HG03558 (cell line): ENCODE measurements around the gene CLTCL1.
"Not testable (repeated sequence)": the region's sequence is repeated elsewhere in the genome, so short reads cannot be mapped to it uniquely, and the experiment has no call there.

Source experiments
- ATAC-seq: cut with Tn5 transposase; IDR thresholded peaks from one replicate; pipeline ENCODE4 v1.9.1; 2021; ENCODE audit warnings: moderate number of reproducible peaks; ENCODE audit not compliant: unreplicated experiment; ENCODE audit errors: extremely low read depth

CLTCL1 gene

GRCh38 chr22:19166421-19166820, 125.1 kb downstream of the CLTCL1 start:
- no peak for ATAC-seq

GRCh38 chr22:19164425-19164824, 127.1 kb downstream of the CLTCL1 start:
- no peak for ATAC-seq

GRCh38 chr22:19158649-19159048, 132.9 kb downstream of the CLTCL1 start:
- not testable (repeated sequence) for ATAC-seq

GRCh38 chr22:19156109-19156508, 135.4 kb downstream of the CLTCL1 start:
- ATAC-seq: not testable (repeated sequence)

GRCh38 chr22:19152942-19153883, 138.3 kb downstream of the CLTCL1 start:
- no peak for ATAC-seq

GRCh38 chr22:19151329-19152191, 140.0 kb downstream of the CLTCL1 start:
- no peak for ATAC-seq

GRCh38 chr22:19150482-19151328, 140.8 kb downstream of the CLTCL1 start:
- ATAC-seq: no peak

GRCh38 chr22:19149991-19150390, 141.5 kb downstream of the CLTCL1 start, which contains the start of gene GSC2:
GSC2 (minus strand) TSS chr22:19150292; CDS start chr22:19150283, 9 bp downstream.
- ATAC-seq: no peak

GRCh38 chr22:19149047-19149883, 142.3 kb downstream of the CLTCL1 start:
- no peak for ATAC-seq

GRCh38 chr22:19148417-19149046, 143.0 kb downstream of the CLTCL1 start:
- no peak for ATAC-seq

GRCh38 chr22:19147195-19147780, 144.2 kb downstream of the CLTCL1 start:
- ATAC-seq: no peak

GRCh38 chr22:19146215-19146968, 145.1 kb downstream of the CLTCL1 start:
- no peak for ATAC-seq

- no peak for ATAC-seq
Measured at GRCh38 chr22:19143967-19144400, 147.5 kb downstream of the CLTCL1 start.

- no peak for ATAC-seq
Measured at GRCh38 chr22:19143212-19143611, 148.3 kb downstream of the CLTCL1 start.

- no peak for ATAC-seq
Measured at GRCh38 chr22:19142394-19142793, 149.1 kb downstream of the CLTCL1 start.

GRCh38 chr22:19139974-19140373, 151.5 kb downstream of the CLTCL1 start:
- ATAC-seq: no peak

GRCh38 chr22:19139001-19139356, 152.5 kb downstream of the CLTCL1 start:
- no peak for ATAC-seq
